ENCODE measurements around the gene CRIP2. TPM values are rescaled to one million over a fixed set of nuclear protein-coding genes. Genes with fewer than 3 reads are reported as not detected.

The CRIP2 gene
- total and polyA plus RNA-seq, 10 of the 15 experiments (the other 5 are each of a cell fraction or from before 2014, with no cell fraction given) = 0.04 to 0.62 (median 0.37) TPM; not detected in 5

- H3K9me3 ChIP-seq (replicated peaks; ENCODE audit: control insufficient read depth, insufficient read depth, low read length) = no peaks in the 10 kb centered on the region
- peaks cover 0 to 17% of the 10 kb centered on the region in 2 experiments; a peak in 3 of 4 replicates for H3K36me3 ChIP-seq (ENCODE audit: control insufficient read depth in 2 of 2, insufficient read depth in 2 of 2, low read length in 1 of 2)
- 71% methylated on average over 31 of the region's 31 CpGs for WGBS (ENCODE audit: insufficient coverage, insufficient replicate concordance, low lambda C conversion rate, missing lambda C conversion rate)
- no peak for ATAC-seq
- H4K20me1 ChIP-seq (ENCODE audit: control insufficient read depth, insufficient read depth) = no peaks in the 10 kb centered on the region
- H2AFZ ChIP-seq (ENCODE audit: control insufficient read depth, low read depth, low read length) = no peak overlapping the region
- CTCF ChIA-PET = interaction anchor here (1.1 to 2.6 kb wide), 2 partner anchors 44 to 66 kb away, joined by 3 to 9 read pairs; no protein-coding TSS in a partner anchor
- no peak for DNase-seq (ENCODE audit: low read depth, low spot score)
- SMC1A ChIA-PET (ENCODE audit: uncharacterized antibody, unreplicated experiment) = no interaction called here
- no TSS peak for BruUV-seq (replicated peaks)
- H3K4me1 ChIP-seq (ENCODE audit: control insufficient read depth, insufficient read depth, low read length) = no peaks in the 10 kb centered on the region; the same call in 1 of the 2 replicates
- POLR2A ChIA-PET = no interaction called here
- no peak overlapping the region for H3K27ac ChIP-seq (ENCODE audit: control insufficient read depth, insufficient read depth)
- in situ Hi-C loops (cut with MboI) = no loop called here
- FAIRE-seq = no peak
- H3K27me3 ChIP-seq (replicated peaks in 1 of 2; ENCODE audit: control insufficient read depth in 2 of 2, insufficient read depth in 2 of 2, low read length in 1 of 2) = no peaks in the 10 kb centered on the region
- intact Hi-C loops (cut with micrococcal nuclease; ENCODE audit: unreplicated experiment) = no loop called here
- H3K4me3 ChIP-seq = no peak overlapping the region
- RAD21 ChIA-PET (ENCODE audit: unreplicated experiment) = no interaction called here
- TF ChIP-seq POLR2A (IDR thresholded peaks at IDR 0.05; ENCODE audit: low read depth, low read length) = peak; percentile 44
- TF ChIP-seq ZNF622 (IDR thresholded peaks at IDR 0.05) = no peak
- H3K4me2 ChIP-seq (ENCODE audit: control insufficient read depth, insufficient read depth) = no peak overlapping the region
- H3K79me2 ChIP-seq (ENCODE audit: control insufficient read depth, insufficient read depth, low read length) = peaks cover 34% of the 10 kb centered on the region
- no peak overlapping the region for H3K9ac ChIP-seq (ENCODE audit: control insufficient read depth, insufficient read depth, low read length)
These were observed 37.5 kb upstream of the CRIP2 start for GRCh38 chr14:105436891-105437722.

- no peak overlapping the region for H2AFZ ChIP-seq (ENCODE audit: control insufficient read depth, low read depth, low read length)
- no peak for FAIRE-seq
- no peaks in the 10 kb centered on the region; the same call in 1 of the 2 replicates for H3K4me1 ChIP-seq (ENCODE audit: control insufficient read depth, insufficient read depth, low read length)
- no peak for TF ChIP-seq BCLAF1 (IDR thresholded peaks at IDR 0.05)
- no peak for TF ChIP-seq CHD1 (IDR thresholded peaks at IDR 0.05; ENCODE audit: low read depth, low read length)
- peak; percentile 40; the same call in 1 of the 2 replicates for TF ChIP-seq POLR2A (IDR thresholded peaks at IDR 0.05; ENCODE audit: low read depth, low read length)
- no peak for TF ChIP-seq CREM (IDR thresholded peaks at IDR 0.05; ENCODE audit: low read depth)
- no peak for TF ChIP-seq ESRRA (IDR thresholded peaks at IDR 0.05; ENCODE audit: low read length)
- TF ChIP-seq NFYB (IDR thresholded peaks at IDR 0.05; ENCODE audit: insufficient read depth, low read depth, low read length) = no peak
- TF ChIP-seq IRF5 (IDR thresholded peaks at IDR 0.05; ENCODE audit: borderline replicate concordance) = no peak
- no peak for TF ChIP-seq NFXL1 (IDR thresholded peaks at IDR 0.05; ENCODE audit: borderline replicate concordance)
- ChIA-PET RAD21 (ENCODE audit: unreplicated experiment) (no interaction called here), POLR2A (no interaction called here), SMC1A (ENCODE audit: uncharacterized antibody, unreplicated experiment) (no interaction called here), CTCF (interaction anchor here (1.0 kb wide), 1 partner anchor 54 kb away, joined by 3 read pairs; no protein-coding TSS in a partner anchor)
- no peak for ATAC-seq
- H3K4me2 ChIP-seq (ENCODE audit: control insufficient read depth, insufficient read depth) = no peak overlapping the region
- H3K27ac ChIP-seq (ENCODE audit: control insufficient read depth, insufficient read depth) = no peak overlapping the region
- H3K36me3 ChIP-seq (ENCODE audit: control insufficient read depth in 2 of 2, insufficient read depth in 2 of 2, low read length in 1 of 2) = peaks cover 0 to 17% of the 10 kb centered on the region in 2 experiments; a peak in 3 of 4 replicates
- H3K79me2 ChIP-seq (ENCODE audit: control insufficient read depth, insufficient read depth, low read length) = peaks cover 34% of the 10 kb centered on the region
- H3K27me3 ChIP-seq (replicated peaks in 1 of 2; ENCODE audit: control insufficient read depth in 2 of 2, insufficient read depth in 2 of 2, low read length in 1 of 2) = no peaks in the 10 kb centered on the region
- H3K9ac ChIP-seq (ENCODE audit: control insufficient read depth, insufficient read depth, low read length) = no peak overlapping the region
- intact Hi-C loops (cut with micrococcal nuclease; ENCODE audit: unreplicated experiment) = no loop called here
- no peak overlapping the region for H3K4me3 ChIP-seq
- no TSS peak for BruUV-seq (replicated peaks)
- in situ Hi-C loops (cut with MboI) = no loop called here
- H3K9me3 ChIP-seq (replicated peaks; ENCODE audit: control insufficient read depth, insufficient read depth, low read length) = no peaks in the 10 kb centered on the region
- WGBS (ENCODE audit: insufficient coverage, insufficient replicate concordance, low lambda C conversion rate, missing lambda C conversion rate) = 96% methylated on average over 18 of the region's 18 CpGs
- DNase-seq (ENCODE audit: low read depth, low spot score) = no peak
- no peaks in the 10 kb centered on the region for H4K20me1 ChIP-seq (ENCODE audit: control insufficient read depth, insufficient read depth)
These were observed 36.7 kb upstream of the CRIP2 start for GRCh38 chr14:105437723-105438500.
